ENCODE results near the gene SEZ6L. TPM values are rescaled to one million over a fixed set of nuclear protein-coding genes. Genes with fewer than 3 reads are reported as not detected.

The SEZ6L gene
- total RNA-seq, 2 experiments from 2014 or later = 0.05 TPM; not detected in 1

- POLR2A ChIA-PET = interaction anchor here (1.4 to 3.8 kb wide), 3 partner anchors 50 to 83 kb away, joined by 3 to 46 read pairs (median 4); partner anchors contain the start of genes HPS4, SRRD and TFIP11
Observed at GRCh38 chr22:26429458-26430286, 260.4 kb downstream of the SEZ6L start.

GRCh38 chr22:26430600-26430999 is 261.3 kb downstream of the SEZ6L start:
- peak in 1 of 14 experiments; percentile 8 for DNase-seq
- no peak for ATAC-seq (ENCODE audit: poor library complexity)
- Mint-ChIP-seq H3K36me3 (ENCODE audit: low read depth) (peaks cover 17% of the 10 kb centered on the region), H3K27me3 (no peaks in the 10 kb centered on the region), H3K4me1 (ENCODE audit: low read depth) (peaks cover 37% of the 10 kb centered on the region), H3K9me3 (no peaks in the 10 kb centered on the region), H3K27ac (peak overlapping the region; percentile 73), H3K4me3 (peak overlapping the region; percentile 82)
- intact Hi-C loops (cut with DNase I, micrococcal nuclease) = loop anchor here (2.0 to 5.0 kb wide), 2 partner anchors 52 to 1878 kb away; partner anchors contain the start of genes HPS4 (in 1 of the 2) and SRRD (in 1 of the 2)
- no peaks in the 10 kb centered on the region for H3K9me3 ChIP-seq (ENCODE audit: control insufficient read depth in 1 of 2, insufficient read depth in 1 of 2, low read length in 2 of 2)
- ChIA-PET POLR2A (interaction anchor here (3.8 kb wide), 1 partner anchor 53 kb away, joined by 46 read pairs; the partner anchor contains the start of genes HPS4 and SRRD), CTCF (interaction anchor here (0.8 kb wide), 1 partner anchor 31 kb away, joined by 4 read pairs; no protein-coding TSS in a partner anchor)
- H3K36me3 ChIP-seq (ENCODE audit: insufficient read depth, low read length) = peaks cover 19% of the 10 kb centered on the region
- peak overlapping the region; percentile 58 for H3K4me3 ChIP-seq (ENCODE audit: low read length)
- H3K4me1 ChIP-seq (ENCODE audit: insufficient read depth, low read length) = peaks cover 30% of the 10 kb centered on the region
- H3K27me3 ChIP-seq (ENCODE audit: control insufficient read depth in 1 of 2, insufficient read depth in 2 of 2, low read length in 2 of 2) = no peaks in the 10 kb centered on the region
- H3K27ac ChIP-seq (ENCODE audit: low read depth in 1 of 2, low read length in 2 of 2) = no peak overlapping the region
- no peak for TF ChIP-seq CTCF (IDR thresholded peaks at IDR 0.05)

More at GRCh38 chr22:26429458-26430286, 260.4 kb downstream of the SEZ6L start:
- no peaks in the 10 kb centered on the region for H3K27me3 Mint-ChIP-seq
- TF ChIP-seq CTCF (IDR thresholded peaks at IDR 0.05) = no peak
- no peaks in the 10 kb centered on the region for H3K27me3 ChIP-seq (ENCODE audit: control insufficient read depth in 1 of 2, insufficient read depth in 2 of 2, low read length in 2 of 2)
- peak in 6 of 14 experiments; percentile 4 to 44 (median 7) for DNase-seq
- no peak for ATAC-seq (ENCODE audit: poor library complexity)
- peaks cover 17% of the 10 kb centered on the region for H3K36me3 Mint-ChIP-seq (ENCODE audit: low read depth)
- H3K27ac ChIP-seq (ENCODE audit: low read depth in 1 of 2, low read length in 2 of 2) = no peak overlapping the region
- H3K4me3 ChIP-seq (ENCODE audit: low read length) = peak overlapping the region; percentile 58
- intact Hi-C loops (cut with DNase I, micrococcal nuclease) = loop anchor here (1.0 to 10.0 kb wide), 7 partner anchors 53 to 1877 kb away; partner anchors contain the start of genes HPS4 (in 2 of the 2), SRRD (in 2 of the 2) and PITPNB (in 1 of the 2)
- CTCF ChIA-PET = interaction anchor here (0.8 kb wide), 1 partner anchor 32 kb away, joined by 4 read pairs; no protein-coding TSS in a partner anchor
- no peaks in the 10 kb centered on the region for H3K9me3 Mint-ChIP-seq
- peaks cover 12% of the 10 kb centered on the region for H3K36me3 ChIP-seq (ENCODE audit: insufficient read depth, low read length)
- H3K9me3 ChIP-seq (ENCODE audit: control insufficient read depth in 1 of 2, insufficient read depth in 1 of 2, low read length in 2 of 2) = no peaks in the 10 kb centered on the region
- peaks cover 31% of the 10 kb centered on the region for H3K4me1 Mint-ChIP-seq (ENCODE audit: low read depth)
- H3K4me1 ChIP-seq (ENCODE audit: insufficient read depth, low read length) = peaks cover 30% of the 10 kb centered on the region
- peak overlapping the region; percentile 73 for H3K27ac Mint-ChIP-seq
- H3K4me3 Mint-ChIP-seq = peak overlapping the region; percentile 82

- H3K9me3 ChIP-seq (ENCODE audit: control insufficient read depth in 1 of 2, insufficient read depth in 1 of 2, low read length in 2 of 2) = no peaks in the 10 kb centered on the region
- H3K27me3 Mint-ChIP-seq = no peaks in the 10 kb centered on the region
- H3K9me3 Mint-ChIP-seq = no peaks in the 10 kb centered on the region
- H3K4me1 ChIP-seq (ENCODE audit: insufficient read depth, low read length) = peaks cover 36% of the 10 kb centered on the region
- H3K4me3 ChIP-seq (ENCODE audit: low read length) = no peak overlapping the region
- no peak overlapping the region for H3K27ac ChIP-seq (ENCODE audit: low read depth in 1 of 2, low read length in 2 of 2)
- CTCF ChIA-PET = no interaction called here
- no peak overlapping the region for H3K27ac Mint-ChIP-seq
- no peaks in the 10 kb centered on the region for H3K27me3 ChIP-seq (ENCODE audit: control insufficient read depth in 1 of 2, insufficient read depth in 2 of 2, low read length in 2 of 2)
- ATAC-seq (ENCODE audit: poor library complexity) = no peak
- intact Hi-C loops (cut with DNase I, micrococcal nuclease) = loop anchor here (2.0 to 5.0 kb wide), 2 partner anchors 51 to 1879 kb away; partner anchors contain the start of genes HPS4 (in 1 of the 2) and SRRD (in 1 of the 2)
- POLR2A ChIA-PET = interaction anchor here (3.8 kb wide), 1 partner anchor 52 kb away, joined by 46 read pairs; the partner anchor contains the start of genes HPS4 and SRRD
- peaks cover 45% of the 10 kb centered on the region for H3K4me1 Mint-ChIP-seq (ENCODE audit: low read depth)
- H3K4me3 Mint-ChIP-seq = peak overlapping the region; percentile 82
- DNase-seq = peak in 1 of 14 experiments; percentile 9
- no peak for TF ChIP-seq CTCF (IDR thresholded peaks at IDR 0.05)
- peaks cover 17% of the 10 kb centered on the region for H3K36me3 Mint-ChIP-seq (ENCODE audit: low read depth)
- H3K36me3 ChIP-seq (ENCODE audit: insufficient read depth, low read length) = peaks cover 19% of the 10 kb centered on the region
Observed at GRCh38 chr22:26431261-26431995, 262.2 kb downstream of the SEZ6L start.

All from CD4-positive, alpha-beta T cell (primary cell).